Breast epithelium (tissue), 4 donors: ENCODE results near the gene NOTUM. TPM values are rescaled to one million over a fixed set of nuclear protein-coding genes. Genes with fewer than 3 reads are reported as not detected.

Source experiments
- DNase-seq, 2 donors: peaks; one replicate each; pipeline ENCODE4 v3.0.0-alpha.2; 2019; ENCODE audit warnings: low spot score in 2 of 2
- H3K27ac ChIP-seq, 2 donors: fragments of 200-600 bp; sonication (generic) in 1 of 2; one replicate each; pipeline ENCODE4 v1.5.1; 2016 to 2019; ENCODE audit warnings: mild to moderate bottlenecking in 1 of 2
- H3K27me3 ChIP-seq, 2 donors: fragments of 200-600 bp; sonication (generic) in 1 of 2; one replicate each; pipeline versions ENCODE4 v1.5.1 to v1.6.0; 2017 to 2019; ENCODE audit warnings: control low read depth in 1 of 2, mild to moderate bottlenecking in 1 of 2
- H3K36me3 ChIP-seq: fragments of 200-600 bp; one replicate; pipeline ENCODE4 v1.5.1; 2019
- H3K4me1 ChIP-seq, 2 donors: fragments of 200-600 bp; sonication (generic); one replicate each; pipeline ENCODE4 v1.5.1; 2016 to 2019; ENCODE audit warnings: control low read depth in 1 of 2
- H3K4me3 ChIP-seq, 3 donors: fragments of 200-600 bp; sonication (generic); 1 replicate in 2 of 3; 2 replicates in 1 of 3; pipeline ENCODE4 v1.5.1; 2016 to 2019; ENCODE audit warnings: mild to moderate bottlenecking in 3 of 3, moderate library complexity in 2 of 3
- H3K9me3 ChIP-seq, 2 donors: fragments of 200-600 bp; sonication (generic) in 1 of 2; one replicate each; pipeline ENCODE4 v1.5.1; 2016 to 2019; ENCODE audit warnings: control low read depth in 1 of 2
- POLR2A ChIP-seq: fragments of 450-650 bp; IDR thresholded peaks from one replicate; pipeline ENCODE4 v1.6.1; 2016; ENCODE audit warnings: antibody characterized with exemption, mild to moderate bottlenecking, moderate library complexity
- POLR2AphosphoS5 ChIP-seq, 3 donors: sonication (generic); formaldehyde crosslinking; IDR thresholded peaks; one replicate each; pipeline ENCODE4 v1.6.1; 2017; ENCODE audit warnings: antibody characterized with exemption in 3 of 3
- intact Hi-C: fragments of 100-400 bp; cut with DNase I; formaldehyde crosslinking; loops from one replicate; pipeline ENCODE4 v1.15.1; 2023; ENCODE audit warnings: low total_unique reads
- total RNA-seq, 3 donors: library from RNA; depleted of rRNA; stranded (reverse); fragments of >200 nt; gene quantifications; one replicate each; pipeline ENCODE4 v1.1.0, GENCODE V29; 2016
- TF ChIP-seq, protein P1 (sequence below), 3 donors: fragments of 450-650 bp; IDR thresholded peaks; one replicate each; pipeline ENCODE4 v1.5.1; 2016 to 2017; ENCODE audit warnings: antibody characterized with exemption in 3 of 3, mild to moderate bottlenecking in 3 of 3, moderate library complexity in 3 of 3

NOTUM gene
- total RNA-seq, 3 donors from 2014 or later = 0.29 TPM; not detected in 2

DNA sequence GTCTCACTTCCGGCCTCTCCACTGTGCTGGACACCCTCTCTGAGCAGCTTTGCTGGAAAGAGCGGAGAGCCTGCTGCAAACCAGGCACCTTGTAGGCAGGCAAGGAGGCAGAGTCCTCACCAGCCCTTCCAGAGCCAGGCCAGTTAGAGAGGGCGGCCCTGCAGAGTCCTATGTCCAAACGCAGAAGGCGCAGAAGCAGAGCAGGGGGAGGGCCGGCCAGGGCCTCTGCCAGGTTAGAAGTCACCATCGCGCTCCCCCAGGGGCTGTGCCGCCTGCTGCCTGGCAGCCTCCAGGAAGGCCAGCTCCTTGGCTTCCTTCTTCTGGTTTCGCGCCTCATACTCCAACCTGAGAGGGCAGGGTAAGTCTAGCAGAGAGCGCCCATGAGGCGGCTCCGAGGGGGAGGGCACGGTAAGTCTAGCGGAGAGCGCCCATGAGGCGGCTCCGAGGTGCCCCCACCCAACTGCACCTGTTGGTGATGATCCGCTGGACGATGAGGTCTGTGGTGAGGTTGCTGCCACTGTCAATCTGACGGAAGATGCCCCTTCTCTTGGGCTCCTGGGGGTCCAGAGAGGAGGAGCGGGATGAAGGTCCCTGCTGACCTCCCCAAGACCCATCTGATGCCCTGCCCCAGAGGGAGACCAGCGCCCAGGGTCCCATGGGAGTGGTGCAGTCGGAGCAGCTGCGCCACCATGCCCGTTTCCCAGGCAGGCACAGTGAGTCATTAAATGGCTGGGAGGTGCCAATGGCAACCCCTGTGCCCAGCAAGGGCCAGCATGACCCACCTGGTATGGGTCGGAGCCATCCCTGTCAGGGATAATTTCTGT, 56.2 kb downstream of the NOTUM start:
- DNase-seq = no peak
- H3K36me3 ChIP-seq = no peaks in the 10 kb centered on the region
- TF ChIP-seq POLR2AphosphoS5 (IDR thresholded peaks at IDR 0.05) (no peak), POLR2A (no peak)

DNA sequence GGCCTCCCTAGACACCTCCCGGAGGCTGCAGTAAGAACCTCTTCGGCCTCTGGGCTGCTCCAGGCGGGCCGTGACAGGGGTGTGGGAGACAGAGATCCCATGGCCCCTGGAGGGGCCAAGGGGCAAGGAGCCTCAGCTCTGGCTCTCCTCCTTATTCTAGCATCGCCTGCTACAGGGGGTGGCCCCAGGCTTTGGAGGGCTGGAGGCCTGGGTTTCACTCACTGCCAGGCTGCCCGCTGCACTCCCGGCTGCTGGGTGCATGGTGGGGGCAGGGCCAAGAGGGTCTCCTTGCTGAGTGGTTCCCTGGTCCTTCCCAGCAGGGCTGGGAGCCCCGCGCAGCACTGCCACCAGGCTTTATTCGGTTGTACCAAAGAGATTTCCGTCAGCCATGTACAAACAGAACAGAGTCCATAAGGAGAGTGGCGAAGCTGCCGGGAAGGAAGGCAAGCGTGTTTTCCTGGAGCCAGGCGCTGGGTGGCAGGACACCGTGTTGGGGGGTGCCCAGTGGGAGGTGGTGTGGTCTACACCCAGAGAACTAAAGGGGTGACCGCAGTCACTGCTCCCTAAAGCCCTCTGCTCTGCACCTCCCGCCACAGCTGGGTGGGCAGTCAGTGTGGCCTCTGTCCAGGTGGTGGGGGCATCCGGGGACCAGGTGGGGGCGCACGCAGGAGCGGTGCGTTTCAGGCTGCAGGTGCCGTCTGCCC, 56.9 kb downstream of the NOTUM start:
- Histone ChIP-seq H3K27me3 (no peaks in the 10 kb centered on the region), H3K9me3 (no peaks in the 10 kb centered on the region), H3K27ac (no peak overlapping the region), H3K36me3 (no peaks in the 10 kb centered on the region), H3K4me1 (no peaks in the 10 kb centered on the region), H3K4me3 (no peak overlapping the region)
- TF ChIP-seq, protein P1, sequence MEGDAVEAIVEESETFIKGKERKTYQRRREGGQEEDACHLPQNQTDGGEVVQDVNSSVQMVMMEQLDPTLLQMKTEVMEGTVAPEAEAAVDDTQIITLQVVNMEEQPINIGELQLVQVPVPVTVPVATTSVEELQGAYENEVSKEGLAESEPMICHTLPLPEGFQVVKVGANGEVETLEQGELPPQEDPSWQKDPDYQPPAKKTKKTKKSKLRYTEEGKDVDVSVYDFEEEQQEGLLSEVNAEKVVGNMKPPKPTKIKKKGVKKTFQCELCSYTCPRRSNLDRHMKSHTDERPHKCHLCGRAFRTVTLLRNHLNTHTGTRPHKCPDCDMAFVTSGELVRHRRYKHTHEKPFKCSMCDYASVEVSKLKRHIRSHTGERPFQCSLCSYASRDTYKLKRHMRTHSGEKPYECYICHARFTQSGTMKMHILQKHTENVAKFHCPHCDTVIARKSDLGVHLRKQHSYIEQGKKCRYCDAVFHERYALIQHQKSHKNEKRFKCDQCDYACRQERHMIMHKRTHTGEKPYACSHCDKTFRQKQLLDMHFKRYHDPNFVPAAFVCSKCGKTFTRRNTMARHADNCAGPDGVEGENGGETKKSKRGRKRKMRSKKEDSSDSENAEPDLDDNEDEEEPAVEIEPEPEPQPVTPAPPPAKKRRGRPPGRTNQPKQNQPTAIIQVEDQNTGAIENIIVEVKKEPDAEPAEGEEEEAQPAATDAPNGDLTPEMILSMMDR (IDR thresholded peaks at IDR 0.05) = no peak
- TF ChIP-seq POLR2A (no peak), POLR2AphosphoS5 (IDR thresholded peaks at IDR 0.05) (no peak)
- intact Hi-C loops = no loop called here
- no peak for DNase-seq

More for the DNA sequence above, 56.2 kb downstream of the NOTUM start:
- no peaks in the 10 kb centered on the region for H3K27me3 ChIP-seq
- intact Hi-C loops = no loop called here
- H3K9me3 ChIP-seq = no peaks in the 10 kb centered on the region
- H3K4me1 ChIP-seq = no peaks in the 10 kb centered on the region
- H3K4me3 ChIP-seq = no peak overlapping the region
- no peak overlapping the region for H3K27ac ChIP-seq

DNA sequence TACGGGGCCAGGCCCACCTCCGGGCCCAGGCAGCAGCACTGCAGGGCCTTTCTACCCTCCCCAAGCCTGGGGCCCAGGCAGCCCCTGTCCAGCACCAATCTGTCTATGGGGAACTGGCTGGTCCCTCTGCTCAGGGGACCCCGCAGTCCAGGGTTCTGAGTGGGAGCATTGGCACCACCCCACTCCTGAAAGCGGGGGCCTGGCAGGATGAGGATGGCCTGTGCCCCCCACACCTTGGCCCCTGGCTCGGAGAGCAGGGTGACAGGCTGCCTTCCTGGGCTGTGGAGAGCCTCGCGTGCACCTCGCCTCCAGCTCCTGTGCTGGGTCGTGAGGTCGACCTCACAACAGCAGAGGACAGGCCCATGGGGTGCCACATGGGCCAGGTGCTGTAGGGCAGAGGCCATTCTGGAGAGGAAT, 57.6 kb downstream of the NOTUM start:
- no peaks in the 10 kb centered on the region for H3K36me3 ChIP-seq
- H3K27me3 ChIP-seq = no peaks in the 10 kb centered on the region
- no peak overlapping the region for H3K27ac ChIP-seq
- no peaks in the 10 kb centered on the region for H3K9me3 ChIP-seq
- no peak for DNase-seq
- intact Hi-C loops = no loop called here
- H3K4me3 ChIP-seq = no peak overlapping the region
- TF ChIP-seq POLR2A (no peak), POLR2AphosphoS5 (IDR thresholded peaks at IDR 0.05) (no peak)
- TF ChIP-seq, protein P1 (IDR thresholded peaks at IDR 0.05) = no peak
- no peaks in the 10 kb centered on the region for H3K4me1 ChIP-seq

DNA sequence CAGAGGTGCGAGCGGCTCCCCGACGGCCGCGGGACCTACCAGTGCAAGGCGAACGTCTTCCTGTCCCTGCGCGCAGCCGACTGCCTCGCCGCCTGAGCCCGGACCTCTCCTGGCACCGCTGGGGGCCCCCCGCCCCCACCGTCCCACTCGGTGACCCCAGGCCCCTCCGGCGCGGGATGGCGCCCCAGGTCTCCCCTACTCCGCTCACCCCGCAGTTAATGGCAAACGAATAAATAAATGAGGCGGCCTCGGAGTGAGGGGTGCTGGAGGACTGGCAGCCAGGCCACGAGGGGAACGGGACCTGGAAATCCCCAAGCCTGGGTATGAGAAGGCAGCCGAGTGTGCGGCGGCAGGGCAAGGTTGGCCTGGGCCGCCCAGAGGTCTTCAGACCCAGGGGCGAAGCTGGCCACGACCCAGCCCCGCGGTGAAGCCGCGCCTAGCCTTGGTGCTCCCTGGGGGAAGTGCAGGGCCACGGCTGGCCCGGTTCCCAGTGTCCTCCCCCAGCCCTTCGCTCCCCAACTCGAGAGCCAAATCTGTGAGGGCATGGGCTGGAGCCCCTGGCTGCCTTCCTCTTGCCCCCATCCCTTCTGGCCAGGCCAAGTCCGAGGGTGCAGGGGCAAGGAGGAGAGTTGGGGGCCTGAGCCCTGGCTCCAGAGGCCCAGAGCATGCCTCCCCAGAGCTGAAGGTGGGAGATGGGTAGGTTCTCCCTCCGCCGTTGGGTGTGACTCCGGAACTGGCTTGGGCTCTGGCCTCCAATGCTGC, 58.2 kb downstream of the NOTUM start:
- Histone ChIP-seq H3K4me3 (peak overlapping the region; percentile 23 to 70 (median 49)), H3K27me3 (no peaks in the 10 kb centered on the region), H3K9me3 (no peaks in the 10 kb centered on the region), H3K4me1 (no peaks in the 10 kb centered on the region), H3K27ac (no peak overlapping the region), H3K36me3 (no peaks in the 10 kb centered on the region)
- intact Hi-C loops = no loop called here
- no peak for DNase-seq
- TF ChIP-seq POLR2A (no peak), POLR2AphosphoS5 (IDR thresholded peaks at IDR 0.05) (no peak)
- TF ChIP-seq, protein P1 (IDR thresholded peaks at IDR 0.05) = no peak

Other genes with a start within 250 kb of the NOTUM start
- 10 to 100 TPM in 2 of 3 donors, 1 to 10 TPM in 1; 9.8 to 28.0 (median 24.4) TPM for gene SLC25A10, start 248.9 kb downstream of the NOTUM start, total RNA-seq
- not detected for gene GCGR, start 157.0 kb downstream of the NOTUM start, total RNA-seq
- 10 to 100 TPM; 51.2 to 81.0 (median 67.5) TPM for gene MCRIP1, start 127.9 kb downstream of the NOTUM start, total RNA-seq
- not detected for gene PPP1R27, start 126.1 kb downstream of the NOTUM start, total RNA-seq
- 100 to 1,000 TPM; 374 to 475 (median 466) TPM for gene P4HB, start 100.7 kb downstream of the NOTUM start, total RNA-seq
- gene ARHGDIA, start 89.8 kb downstream of the NOTUM start, total RNA-seq = 100 to 1,000 TPM in 2 of 3 donors, 10 to 100 TPM in 1; 67.0 to 135 (median 124) TPM
- 10 to 100 TPM; 37.4 to 69.5 (median 50.9) TPM for gene ALYREF, start 69.6 kb downstream of the NOTUM start, total RNA-seq
- 100 to 1,000 TPM in 2 of 3 donors, 10 to 100 TPM in 1; 99.7 to 127 (median 117) TPM for gene ANAPC11, start 69.5 kb downstream of the NOTUM start, total RNA-seq
- 1 to 10 TPM in 1 of 3 donors, not detected in 2; 2.0 TPM for gene NPB, start 58.9 kb downstream of the NOTUM start, total RNA-seq
- gene PCYT2, start 49.8 kb downstream of the NOTUM start, total RNA-seq = 10 to 100 TPM; 22.9 to 69.4 (median 35.9) TPM
- gene SIRT7, start 43.0 kb downstream of the NOTUM start, total RNA-seq = 10 to 100 TPM; 20.6 to 27.2 (median 25.8) TPM
- gene MAFG, start 33.5 kb downstream of the NOTUM start, total RNA-seq = 10 to 100 TPM; 12.3 to 15.2 (median 14.1) TPM
- gene PYCR1, start 23.9 kb downstream of the NOTUM start, total RNA-seq = 10 to 100 TPM in 2 of 3 donors, 1 to 10 TPM in 1; 3.0 to 30.2 (median 15.5) TPM
- gene MYADML2, start 14.0 kb downstream of the NOTUM start, total RNA-seq = not detected
- gene ASPSCR1, start 16.4 kb upstream of the NOTUM start, total RNA-seq = 10 to 100 TPM; 15.4 to 31.8 (median 17.9) TPM
- 10 to 100 TPM; 79.5 to 94.7 (median 92.5) TPM for gene CENPX, start 61.7 kb upstream of the NOTUM start, total RNA-seq
- 10 to 100 TPM in 2 of 3 donors, 1 to 10 TPM in 1; 8.0 to 18.7 (median 14.7) TPM for gene LRRC45, start 62.1 kb upstream of the NOTUM start, total RNA-seq
- gene RAC3, start 70.5 kb upstream of the NOTUM start, total RNA-seq = 10 to 100 TPM in 2 of 3 donors, 1 to 10 TPM in 1; 7.6 to 23.0 (median 16.1) TPM
- gene DCXR, start 76.5 kb upstream of the NOTUM start, total RNA-seq = 100 to 1,000 TPM; 202 to 484 (median 228) TPM
- 10 to 100 TPM; 30.5 to 49.4 (median 31.8) TPM for gene RFNG, start 90.6 kb upstream of the NOTUM start, total RNA-seq
- 10 to 100 TPM; 68.8 to 95.4 (median 94.4) TPM for gene GPS1, start 90.7 kb upstream of the NOTUM start, total RNA-seq
- gene DUS1L, start 104.6 kb upstream of the NOTUM start, total RNA-seq = 10 to 100 TPM; 55.0 to 96.4 (median 82.0) TPM
- gene FASN, start 137.0 kb upstream of the NOTUM start, total RNA-seq = 100 to 1,000 TPM in 1 of 3 donors, 10 to 100 TPM in 2; 95.4 to 590 (median 98.6) TPM